Measurements from ENCODE around the gene DDIT3. TPM values are rescaled to one million over a fixed set of nuclear protein-coding genes. Genes with fewer than 3 reads are reported as not detected.

Gene DDIT3
- total and polyA plus RNA-seq, 9 donors, result 9.7 to 28.3 (median 13.1) TPM

- H3K4me1 ChIP-seq (ENCODE audit: control insufficient read depth, insufficient read depth, low read length), result no peaks in the 10 kb centered on the region
- no peak overlapping the region for H3K27ac ChIP-seq (ENCODE audit: low read length)
- no peak overlapping the region for H3K4me3 ChIP-seq (ENCODE audit: low read length)
- DNase-seq, result no peak
- H3K27me3 ChIP-seq (ENCODE audit: control insufficient read depth, insufficient read depth, low read length), result no peaks in the 10 kb centered on the region
- no peaks in the 10 kb centered on the region for H3K9me3 ChIP-seq (replicated peaks; ENCODE audit: control insufficient read depth, low read depth, low read length)
- peaks cover 84% of the 10 kb centered on the region for H3K36me3 ChIP-seq (ENCODE audit: control insufficient read depth, insufficient read depth, low read length)
- WGBS (ENCODE audit: insufficient coverage), result 54% methylated on average over 3 of the region's 6 CpGs
Observed at GRCh38 chr12:57535764-57536596, 15.7 kb upstream of the DDIT3 start.

DNA sequence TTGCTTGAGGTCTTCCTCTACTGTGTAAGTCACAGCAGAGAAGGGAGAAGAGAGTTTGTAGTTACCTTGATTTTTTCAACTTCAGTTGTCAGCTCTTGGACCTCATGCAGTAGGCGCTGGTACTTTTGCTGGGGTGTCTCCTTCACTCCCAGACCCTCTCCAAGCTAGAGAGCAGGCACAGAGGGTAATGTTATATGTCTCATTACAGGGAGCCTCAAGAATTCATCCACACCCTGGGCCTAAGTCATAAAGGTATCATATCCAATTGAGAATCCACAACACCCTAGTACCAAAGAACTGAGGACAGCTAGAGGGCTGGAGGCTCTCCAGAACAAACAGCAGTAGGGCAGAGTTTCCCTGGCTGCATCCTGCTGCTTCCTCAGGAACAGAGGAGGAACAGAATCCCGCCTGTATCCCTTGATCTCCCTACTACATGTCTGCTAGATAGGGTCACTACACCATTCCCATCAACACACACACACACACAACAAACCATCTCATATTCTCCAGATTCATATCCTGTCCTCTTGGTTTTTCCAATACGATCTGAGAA is 14.8 kb upstream of the DDIT3 start:
- Histone ChIP-seq H3K27ac (ENCODE audit: low read length) (no peak overlapping the region), H3K4me3 (ENCODE audit: low read length) (no peak overlapping the region), H3K36me3 (ENCODE audit: control insufficient read depth, insufficient read depth, low read length) (peaks cover 90% of the 10 kb centered on the region), H3K9me3 (replicated peaks; ENCODE audit: control insufficient read depth, low read depth, low read length) (no peaks in the 10 kb centered on the region), H3K27me3 (ENCODE audit: control insufficient read depth, insufficient read depth, low read length) (no peaks in the 10 kb centered on the region), H3K4me1 (ENCODE audit: control insufficient read depth, insufficient read depth, low read length) (no peaks in the 10 kb centered on the region)
- no peak for DNase-seq
- WGBS (ENCODE audit: insufficient coverage), result 78% methylated on average over 1 of the region's 3 CpGs

DNA sequence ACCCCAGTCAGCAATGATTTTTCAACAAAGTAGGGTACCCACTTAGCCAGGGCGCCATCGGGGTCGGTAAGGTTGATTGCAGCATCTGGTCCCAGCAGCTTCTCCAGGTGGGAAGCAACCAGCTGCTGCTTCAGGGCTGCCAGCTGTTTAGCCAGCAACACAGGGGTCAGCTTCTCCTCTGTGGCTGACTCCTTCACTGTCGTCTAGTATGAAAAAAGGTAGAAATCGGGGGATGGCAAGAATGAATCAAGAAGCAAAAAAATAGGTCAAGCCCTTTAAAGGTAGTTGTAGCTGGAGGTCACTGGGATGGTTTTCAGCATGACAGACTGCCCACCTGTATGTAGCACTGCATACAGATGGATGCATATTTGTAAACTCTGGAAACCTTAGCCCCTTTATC is 13.9 kb upstream of the DDIT3 start:
- H3K36me3 ChIP-seq (ENCODE audit: control insufficient read depth, insufficient read depth, low read length), result peaks cover 94% of the 10 kb centered on the region
- no peaks in the 10 kb centered on the region for H3K27me3 ChIP-seq (ENCODE audit: control insufficient read depth, insufficient read depth, low read length)
- H3K27ac ChIP-seq (ENCODE audit: low read length), result no peak overlapping the region
- no peak for DNase-seq
- H3K4me3 ChIP-seq (ENCODE audit: low read length), result no peak overlapping the region
- no peaks in the 10 kb centered on the region for H3K4me1 ChIP-seq (ENCODE audit: control insufficient read depth, insufficient read depth, low read length)
- 92% methylated on average over 5 of the region's 5 CpGs for WGBS (ENCODE audit: insufficient coverage)
- no peaks in the 10 kb centered on the region for H3K9me3 ChIP-seq (replicated peaks; ENCODE audit: control insufficient read depth, low read depth, low read length)

- no peak overlapping the region for H3K27ac ChIP-seq (ENCODE audit: low read length)
- H3K36me3 ChIP-seq (ENCODE audit: control insufficient read depth, insufficient read depth, low read length), result peaks cover 93% of the 10 kb centered on the region
- no peak for DNase-seq
Observed at GRCh38 chr12:57533108-57533507, 12.8 kb upstream of the DDIT3 start.

DNA sequence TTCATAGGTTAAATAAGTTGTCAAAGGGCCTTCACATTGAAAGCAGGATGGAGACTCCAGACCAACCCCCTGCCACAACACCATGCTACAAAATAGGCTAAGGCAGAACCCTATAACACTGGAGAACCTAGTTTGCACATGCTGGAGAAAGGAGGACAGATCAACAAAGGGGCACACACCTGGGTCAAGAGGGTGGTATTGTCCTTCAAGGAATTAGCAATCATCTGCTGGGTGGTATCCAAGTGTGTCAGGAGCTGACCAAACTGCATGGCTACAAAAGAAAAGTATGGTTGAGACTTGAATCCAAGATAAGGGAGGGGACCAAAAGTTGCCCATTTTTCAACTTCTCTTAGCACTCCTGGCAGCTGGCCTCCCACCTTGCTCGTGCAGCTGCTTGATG is 11.5 kb upstream of the DDIT3 start:
- Histone ChIP-seq H3K4me3 (ENCODE audit: low read length) (no peak overlapping the region), H3K4me1 (ENCODE audit: control insufficient read depth, insufficient read depth, low read length) (peaks cover 4% of the 10 kb centered on the region), H3K9me3 (replicated peaks; ENCODE audit: control insufficient read depth, low read depth, low read length) (no peaks in the 10 kb centered on the region), H3K27ac (ENCODE audit: low read length) (no peak overlapping the region), H3K36me3 (ENCODE audit: control insufficient read depth, insufficient read depth, low read length) (peaks cover 96% of the 10 kb centered on the region), H3K27me3 (ENCODE audit: control insufficient read depth, insufficient read depth, low read length) (no peaks in the 10 kb centered on the region)
- 57% methylated on average over 1 of the region's 1 CpG for WGBS (ENCODE audit: insufficient coverage)
- no peak for DNase-seq

More at GRCh38 chr12:57533108-57533507, 12.8 kb upstream of the DDIT3 start:
- Histone ChIP-seq H3K4me1 (ENCODE audit: control insufficient read depth, insufficient read depth, low read length) (no peaks in the 10 kb centered on the region), H3K4me3 (ENCODE audit: low read length) (no peak overlapping the region), H3K9me3 (replicated peaks; ENCODE audit: control insufficient read depth, low read depth, low read length) (no peaks in the 10 kb centered on the region), H3K27me3 (ENCODE audit: control insufficient read depth, insufficient read depth, low read length) (no peaks in the 10 kb centered on the region)
- no CpG with 5 or more reads among the region's 8 CpGs for WGBS (ENCODE audit: insufficient coverage)

DNA sequence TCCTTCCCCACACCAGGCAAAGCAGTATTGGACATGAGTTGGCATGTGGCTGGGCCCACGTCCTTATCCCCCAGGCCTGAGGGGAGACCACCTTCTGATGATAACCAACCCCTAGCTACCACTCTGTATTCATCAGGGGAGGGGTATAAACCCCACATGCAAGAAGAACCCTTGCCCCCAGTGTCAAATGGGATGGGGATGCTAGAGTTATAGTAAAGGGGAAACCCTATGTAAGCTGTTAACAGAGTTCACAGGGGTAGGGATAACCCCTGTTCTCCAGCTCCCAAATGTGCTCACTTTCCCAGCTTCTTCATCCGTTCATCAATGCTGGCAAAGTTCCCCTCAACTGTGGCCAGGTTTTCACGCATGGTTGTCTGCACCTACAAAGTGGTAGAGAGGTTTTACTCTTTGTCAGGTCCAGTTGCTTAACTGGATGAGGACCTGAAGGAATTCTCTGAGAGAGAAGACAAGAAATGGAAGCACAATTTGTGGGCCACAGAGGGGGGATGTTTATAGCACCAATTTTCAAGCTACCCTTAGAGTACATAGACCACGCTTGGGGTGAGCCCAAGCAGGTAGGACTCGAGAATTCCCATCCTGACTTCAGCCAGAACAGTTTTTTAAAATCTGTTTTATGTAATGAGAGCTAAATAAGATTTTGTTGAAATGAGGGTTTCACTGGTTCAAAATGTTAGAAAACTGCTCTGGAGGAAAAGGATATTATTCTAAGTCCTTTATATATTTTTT is 10.3 kb upstream of the DDIT3 start:
- 60% methylated on average over 1 of the region's 5 CpGs for WGBS (ENCODE audit: insufficient coverage)

DNA sequence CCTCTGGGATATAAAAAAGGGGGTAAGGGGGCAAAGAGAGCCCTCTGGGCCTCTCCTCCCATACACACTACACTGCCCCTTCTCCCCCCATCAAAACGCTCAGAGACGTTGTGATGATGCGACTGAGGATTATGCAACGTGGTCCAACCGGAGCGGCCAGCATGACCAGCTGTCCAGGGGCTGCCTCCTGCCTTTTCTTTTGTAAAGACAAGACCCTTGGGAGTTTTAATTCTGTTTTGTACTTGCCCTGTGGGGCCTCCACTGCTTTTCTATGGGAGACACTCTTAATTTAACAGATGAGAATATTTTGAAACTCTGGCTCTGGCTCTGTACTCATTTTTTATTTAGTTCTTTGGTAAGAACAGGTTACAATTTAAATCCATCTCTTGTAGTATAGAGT is 9.5 kb upstream of the DDIT3 start:
- Histone ChIP-seq H3K4me3 (ENCODE audit: low read length) (no peak overlapping the region), H3K27ac (ENCODE audit: low read length) (no peak overlapping the region), H3K27me3 (ENCODE audit: control insufficient read depth, insufficient read depth, low read length) (no peaks in the 10 kb centered on the region), H3K4me1 (ENCODE audit: control insufficient read depth, insufficient read depth, low read length) (peaks cover 5% of the 10 kb centered on the region), H3K36me3 (ENCODE audit: control insufficient read depth, insufficient read depth, low read length) (peaks cover 96% of the 10 kb centered on the region), H3K9me3 (replicated peaks; ENCODE audit: control insufficient read depth, low read depth, low read length) (no peaks in the 10 kb centered on the region)
- no peak for DNase-seq
- no CpG with 5 or more reads among the region's 6 CpGs for WGBS (ENCODE audit: insufficient coverage)

More for the DNA sequence above, 10.3 kb upstream of the DDIT3 start:
- Histone ChIP-seq H3K4me1 (ENCODE audit: control insufficient read depth, insufficient read depth, low read length) (peaks cover 4% of the 10 kb centered on the region), H3K36me3 (ENCODE audit: control insufficient read depth, insufficient read depth, low read length) (peaks cover 96% of the 10 kb centered on the region), H3K9me3 (replicated peaks; ENCODE audit: control insufficient read depth, low read depth, low read length) (no peaks in the 10 kb centered on the region), H3K4me3 (ENCODE audit: low read length) (no peak overlapping the region), H3K27me3 (ENCODE audit: control insufficient read depth, insufficient read depth, low read length) (no peaks in the 10 kb centered on the region), H3K27ac (ENCODE audit: low read length) (no peak overlapping the region)
- no peak for DNase-seq

DNA sequence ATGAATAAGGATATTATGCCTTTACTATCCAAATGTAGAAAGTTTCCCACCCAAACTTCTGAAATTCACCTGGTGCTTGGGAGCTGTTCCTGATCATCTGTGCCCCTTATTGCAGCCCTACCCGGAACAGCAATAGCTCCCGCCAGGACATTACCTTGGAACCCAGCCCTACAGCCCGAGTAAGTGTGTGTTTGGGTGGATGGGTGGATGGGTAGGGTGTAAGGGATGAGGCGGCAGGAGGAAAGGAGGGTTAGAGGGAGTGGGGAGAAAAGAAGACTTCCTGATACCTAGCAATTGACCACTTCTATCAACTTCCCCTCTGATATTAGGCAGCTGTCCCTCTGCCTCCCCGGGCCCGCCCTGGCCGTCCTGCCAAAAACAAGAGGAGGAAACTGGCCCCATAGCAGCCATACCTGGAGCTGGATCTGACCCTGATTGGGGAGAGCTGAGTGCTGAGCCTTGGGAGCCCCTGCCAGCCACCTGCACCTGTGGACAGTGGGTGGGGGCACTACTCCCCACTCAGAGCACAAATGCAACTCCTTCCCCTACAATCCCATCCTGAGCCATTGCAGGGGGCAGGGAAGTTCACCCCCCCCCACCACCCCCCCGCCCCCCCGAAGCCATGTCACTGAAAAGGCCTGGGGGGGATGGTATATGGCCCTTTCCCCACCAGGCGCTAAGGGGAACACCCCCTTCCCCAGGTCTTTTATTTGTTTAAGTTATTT is 8.7 kb upstream of the DDIT3 start:
- Histone ChIP-seq H3K4me3 (ENCODE audit: low read length) (no peak overlapping the region), H3K27ac (ENCODE audit: low read length) (no peak overlapping the region), H3K36me3 (ENCODE audit: control insufficient read depth, insufficient read depth, low read length) (peaks cover 96% of the 10 kb centered on the region), H3K27me3 (ENCODE audit: control insufficient read depth, insufficient read depth, low read length) (no peaks in the 10 kb centered on the region), H3K4me1 (ENCODE audit: control insufficient read depth, insufficient read depth, low read length) (peaks cover 13% of the 10 kb centered on the region), H3K9me3 (replicated peaks; ENCODE audit: control insufficient read depth, low read depth, low read length) (no peaks in the 10 kb centered on the region)
- WGBS (ENCODE audit: insufficient coverage), result no CpG with 5 or more reads among the region's 10 CpGs
- DNase-seq, result no peak

DNA sequence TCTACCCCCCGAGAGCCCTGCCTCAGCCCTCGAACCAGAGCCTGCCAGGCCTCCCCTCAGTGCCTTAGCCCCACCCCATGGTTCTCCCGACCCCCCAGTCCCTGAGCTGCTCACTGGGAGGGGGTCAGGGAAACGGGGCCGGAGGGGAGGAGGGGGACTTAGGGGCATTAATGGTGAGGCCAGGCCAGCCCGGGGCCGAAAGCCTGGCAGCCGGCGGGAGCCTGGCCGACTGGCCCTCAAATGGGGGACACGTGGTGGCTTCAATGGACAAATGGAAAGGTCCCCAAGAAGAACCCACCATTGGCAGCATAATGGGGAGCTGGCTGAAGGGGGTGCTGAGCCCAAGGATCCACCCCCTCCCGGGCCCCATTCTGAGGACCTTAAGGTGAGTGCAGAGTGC is 7.9 kb upstream of the DDIT3 start:
- peaks cover 21% of the 10 kb centered on the region for H3K4me1 ChIP-seq (ENCODE audit: control insufficient read depth, insufficient read depth, low read length)
- H3K27ac ChIP-seq (ENCODE audit: low read length), result no peak overlapping the region
- no peak for DNase-seq
- H3K27me3 ChIP-seq (ENCODE audit: control insufficient read depth, insufficient read depth, low read length), result no peaks in the 10 kb centered on the region
- WGBS (ENCODE audit: insufficient coverage), result 86% methylated on average over 5 of the region's 12 CpGs
- peaks cover 92% of the 10 kb centered on the region for H3K36me3 ChIP-seq (ENCODE audit: control insufficient read depth, insufficient read depth, low read length)
- no peaks in the 10 kb centered on the region for H3K9me3 ChIP-seq (replicated peaks; ENCODE audit: control insufficient read depth, low read depth, low read length)
- no peak overlapping the region for H3K4me3 ChIP-seq (ENCODE audit: low read length)

- Histone ChIP-seq H3K4me1 (ENCODE audit: control insufficient read depth, insufficient read depth, low read length) (peaks cover 23% of the 10 kb centered on the region), H3K27ac (ENCODE audit: low read length) (no peak overlapping the region), H3K27me3 (ENCODE audit: control insufficient read depth, insufficient read depth, low read length) (no peaks in the 10 kb centered on the region), H3K36me3 (ENCODE audit: control insufficient read depth, insufficient read depth, low read length) (peaks cover 82% of the 10 kb centered on the region), H3K4me3 (ENCODE audit: low read length) (no peak overlapping the region), H3K9me3 (replicated peaks; ENCODE audit: control insufficient read depth, low read depth, low read length) (no peaks in the 10 kb centered on the region)
- DNase-seq, result no peak
- no CpG with 5 or more reads among the region's 5 CpGs for WGBS (ENCODE audit: insufficient coverage)
Observed at GRCh38 chr12:57527184-57527583, 6.9 kb upstream of the DDIT3 start.
